OCI-LY7 (cell line): ENCODE data around the gene POU6F2. TPM values are rescaled to one million over a fixed set of nuclear protein-coding genes. Genes with fewer than 3 reads are reported as not detected.
"Not testable (repeated sequence)": the region's sequence is repeated elsewhere in the genome, so short reads cannot be mapped to it uniquely, and the experiment has no call there.

ENCODE experiments used
- BruUV-seq: library from RNA; stranded (reverse); fragments of 400-500 nt; replicated peaks from 2 replicates; lab custom pipeline; 2021; lab: Mats Ljungman, UMichigan
- CTCF ChIA-PET: fragments of 300-600 bp; sonication (Branson Sonifier 250); formaldehyde crosslinking; loops from one replicate; lab custom pipeline; 2022; ENCODE audit warnings: antibody characterized with exemption; ENCODE audit not compliant: unreplicated experiment; lab: Charles Lee
- POLR2A ChIA-PET: fragments of 300-600 bp; sonication (Branson Sonifier 250); formaldehyde crosslinking; loops from one replicate; lab custom pipeline; 2022; ENCODE audit warnings: antibody characterized with exemption; lab: Charles Lee
- DNase-seq: peaks from one replicate; pipeline ENCODE4 v3.0.0-alpha.2; 2015; ENCODE audit warnings: low spot score
- H2AFZ ChIP-seq: fragments of 200-600 bp; sonication (generic), shearing (Covaris generic); 2 replicates; pipeline ENCODE4 v1.6.1; 2014; ENCODE audit warnings: mild to moderate bottlenecking, antibody characterized with exemption, low read length, moderate library complexity
- H3K27ac ChIP-seq: fragments of 200-600 bp; sonication (generic); 2 replicates; pipeline ENCODE4 v1.5.1; 2014; ENCODE audit warnings: mixed run types, low read depth, mild to moderate bottlenecking, moderate library complexity, low read length, inconsistent platforms; ENCODE audit not compliant: poor library complexity, severe bottlenecking
- H3K36me3 ChIP-seq: fragments of 200-600 bp; sonication (generic); 2 replicates; pipeline ENCODE4 v1.6.1; 2014; ENCODE audit warnings: mild to moderate bottlenecking, antibody characterized with exemption, low read length, moderate library complexity, mixed read lengths; ENCODE audit not compliant: insufficient read depth
- H3K4me1 ChIP-seq: fragments of 200-600 bp; sonication (generic); 2 replicates; pipeline ENCODE4 v1.5.1; 2014; ENCODE audit warnings: mild to moderate bottlenecking, low read length; ENCODE audit not compliant: insufficient read depth, poor library complexity, severe bottlenecking
- H3K4me2 ChIP-seq: fragments of 200-600 bp; sonication (generic); 2 replicates; pipeline ENCODE4 v1.6.1; 2014; ENCODE audit warnings: mild to moderate bottlenecking, low read length
- H3K4me3 ChIP-seq: fragments of 200-600 bp; sonication (generic); 2 replicates; pipeline ENCODE4 v1.5.1; 2014; ENCODE audit warnings: mild to moderate bottlenecking, low read depth, low read length; ENCODE audit not compliant: poor library complexity, severe bottlenecking
- H3K79me2 ChIP-seq: fragments of 200-600 bp; sonication (generic); 2 replicates; pipeline ENCODE4 v1.6.1; 2016; ENCODE audit warnings: low read depth, mild to moderate bottlenecking, low read length, moderate library complexity, mixed read lengths; ENCODE audit not compliant: insufficient read depth
- H3K9me2 ChIP-seq: fragments of 200-600 bp; sonication (generic); 2 replicates; pipeline ENCODE4 v1.6.1; 2016; ENCODE audit warnings: mild to moderate bottlenecking, low read length, mixed read lengths; ENCODE audit not compliant: insufficient read depth
- H3K9me3 ChIP-seq: fragments of 200-600 bp; sonication (generic); 2 replicates; pipeline ENCODE4 v1.6.1; 2014; ENCODE audit warnings: mild to moderate bottlenecking, mixed run types, low read length, mixed read lengths
- H4K20me1 ChIP-seq: fragments of 200-600 bp; sonication (generic); 2 replicates; pipeline ENCODE4 v1.6.1; 2014; ENCODE audit warnings: mild to moderate bottlenecking, antibody characterized with exemption, low read length, moderate library complexity, mixed read lengths; ENCODE audit not compliant: insufficient read depth
- CTCF ChIP-seq: fragments of 200-600 bp; sonication (generic); conservative IDR thresholded peaks from 2 replicates; pipeline ENCODE4 v1.5.1; 2014; ENCODE audit warnings: mild to moderate bottlenecking, antibody characterized with exemption, low read length, moderate library complexity, mixed read lengths
- EZH2phosphoT487 ChIP-seq: fragments of 200-600 bp; sonication (generic); IDR thresholded peaks from 2 replicates; pipeline ENCODE4 v1.6.1; 2018; ENCODE audit warnings: low read depth, borderline replicate concordance, mild to moderate bottlenecking, mixed run types, antibody characterized with exemption, low read length, moderate library complexity, mixed read lengths
- intact Hi-C: fragments of 100-400 bp; cut with micrococcal nuclease; formaldehyde crosslinking; loops from one replicate; pipeline ENCODE4 v1.10.0; 2022; ENCODE audit not compliant: unreplicated experiment
- total RNA-seq, 2 experiments: library from RNA; depleted of rRNA in 1 of 2; stranded (reverse); fragments of >200 nt in 1 of 2; shearing (Covaris generic) in 1 of 2; gene quantifications; 2 replicates each; pipeline ENCODE4 v1.2.3, GENCODE V29; 2014 to 2022

The POU6F2 gene
- total RNA-seq, 2 experiments from 2014 or later: 0.40 TPM; not detected in 1

- H3K9me3 ChIP-seq: no peaks in the 10 kb centered on the region
- BruUV-seq: no TSS peak
- TF ChIP-seq CTCF: no peak
- TF ChIP-seq EZH2phosphoT487: no peak
- no peak overlapping the region for H3K27ac ChIP-seq
- POLR2A ChIA-PET: no interaction called here
- no peak overlapping the region for H3K4me2 ChIP-seq
- H2AFZ ChIP-seq: no peak overlapping the region
- no peaks in the 10 kb centered on the region for H4K20me1 ChIP-seq
- H3K4me1 ChIP-seq: peaks cover 12% of the 10 kb centered on the region
- intact Hi-C loops: no loop called here
- H3K4me3 ChIP-seq: no peak overlapping the region
- H3K79me2 ChIP-seq: no peaks in the 10 kb centered on the region
- CTCF ChIA-PET: no interaction called here
- DNase-seq: no peak
- H3K36me3 ChIP-seq: no peaks in the 10 kb centered on the region
- no peaks in the 10 kb centered on the region for H3K9me2 ChIP-seq
These were observed 343.5 kb downstream of the POU6F2 start for GRCh38 chr7:39321245-39321644.

DNA sequence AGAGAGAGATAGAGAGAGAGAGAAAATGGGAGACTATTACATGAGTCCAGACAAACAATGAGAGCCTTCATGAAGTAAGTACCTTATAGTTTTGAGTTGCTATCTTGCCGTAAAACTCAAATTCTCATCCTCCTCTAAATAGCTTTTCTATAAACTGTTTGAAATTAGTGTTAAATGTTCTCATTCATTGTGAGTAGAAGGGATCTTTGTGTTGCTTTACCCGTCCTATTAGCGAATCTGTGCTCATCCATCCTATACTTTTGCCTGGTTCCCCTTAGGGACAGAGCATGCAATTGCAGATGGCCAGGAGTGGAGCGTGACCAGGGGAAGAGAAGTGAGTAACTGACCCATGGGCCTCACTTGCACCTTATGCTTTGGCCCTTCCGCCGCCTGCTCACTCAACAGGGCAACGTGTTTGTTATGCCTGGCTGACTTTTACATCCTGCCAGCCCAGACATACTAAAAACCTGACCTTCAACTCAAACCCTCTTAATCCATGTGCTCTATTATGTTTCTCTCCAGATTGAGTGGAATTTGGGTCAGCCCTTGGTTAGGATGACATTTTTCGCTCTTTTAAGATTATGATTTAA is 344.3 kb downstream of the POU6F2 start:
- intact Hi-C loops: no loop called here
- ChIA-PET POLR2A (no interaction called here), CTCF (no interaction called here)
- Histone ChIP-seq H3K27ac (no peak overlapping the region), H4K20me1 (no peaks in the 10 kb centered on the region), H3K9me2 (no peaks in the 10 kb centered on the region), H2AFZ (peak overlapping the region; percentile 51; the same call in 1 of the 2 replicates), H3K9me3 (no peaks in the 10 kb centered on the region), H3K4me1 (peaks cover 12% of the 10 kb centered on the region), H3K36me3 (no peaks in the 10 kb centered on the region), H3K79me2 (no peaks in the 10 kb centered on the region), H3K4me3 (no peak overlapping the region), H3K4me2 (peak overlapping the region; percentile 27; the same call in 1 of the 2 replicates)
- TF ChIP-seq EZH2phosphoT487: no peak
- TF ChIP-seq CTCF: no peak
- DNase-seq: peak; percentile 23
- BruUV-seq: no TSS peak

GRCh38 chr7:39324139-39324760 is 346.5 kb downstream of the POU6F2 start:
- BruUV-seq: no TSS peak
- Histone ChIP-seq H3K4me3 (no peak overlapping the region), H3K4me2 (no peak overlapping the region), H3K27ac (no peak overlapping the region), H3K4me1 (peaks cover 12% of the 10 kb centered on the region), H3K9me2 (no peaks in the 10 kb centered on the region), H3K79me2 (no peaks in the 10 kb centered on the region), H3K36me3 (no peaks in the 10 kb centered on the region), H3K9me3 (no peaks in the 10 kb centered on the region), H2AFZ (no peak overlapping the region), H4K20me1 (no peaks in the 10 kb centered on the region)
- intact Hi-C loops: no loop called here
- TF ChIP-seq EZH2phosphoT487 (no peak), CTCF (no peak)
- ChIA-PET CTCF (no interaction called here), POLR2A (no interaction called here)
- DNase-seq: no peak

DNA sequence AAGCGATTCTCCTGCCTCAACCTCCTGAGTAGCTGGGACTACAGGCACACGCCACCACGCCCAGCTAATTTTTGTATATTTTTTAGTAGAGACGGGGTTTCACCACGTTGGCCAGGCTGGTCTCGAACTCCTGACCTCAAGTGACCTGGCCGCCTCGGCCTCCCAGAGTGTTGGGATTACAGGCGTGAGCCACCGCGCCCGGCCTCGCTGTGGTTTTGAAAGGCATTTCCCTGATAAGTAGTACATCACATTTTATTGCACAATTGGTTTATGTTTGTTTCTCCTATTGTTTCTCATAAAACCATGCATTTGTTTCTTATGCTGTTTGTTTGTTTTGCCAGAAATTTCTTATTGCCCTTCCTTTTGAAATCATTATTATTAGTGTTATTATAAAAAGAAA is 353.9 kb downstream of the POU6F2 start:
- BruUV-seq, H3K36me3 ChIP-seq, H3K4me3 ChIP-seq, H3K9me2 ChIP-seq, DNase-seq, H3K4me1 ChIP-seq, H3K79me2 ChIP-seq, H3K27ac ChIP-seq, intact Hi-C loops, H4K20me1 ChIP-seq, H2AFZ ChIP-seq, CTCF ChIA-PET, POLR2A ChIA-PET, H3K4me2 ChIP-seq, H3K9me3 ChIP-seq: not testable (repeated sequence)
